HepG2 (cell line): ENCODE data around the gene TNFRSF25. TPM values are rescaled to one million over a fixed set of nuclear protein-coding genes. Genes with fewer than 3 reads are reported as not detected.

Source experiments
- ARHGAP35 ChIP-seq: sonication (generic); formaldehyde crosslinking; IDR thresholded peaks from 2 replicates; pipeline ENCODE4 v1.9.0; 2022; ENCODE audit warnings: mild to moderate bottlenecking, inconsistent platforms, moderate library complexity, missing genetic modification reagents, borderline replicate concordance
- ATF1 ChIP-seq: IDR thresholded peaks from 2 replicates; pipeline ENCODE4 v1.6.1; 2016; ENCODE audit warnings: mild to moderate bottlenecking, control low read depth
- CAMTA2 ChIP-seq: sonication (generic); formaldehyde crosslinking; IDR thresholded peaks from 2 replicates; pipeline ENCODE4 v1.4.0; 2020; ENCODE audit warnings: mild to moderate bottlenecking, missing genetic modification reagents, borderline replicate concordance
- CEBPG ChIP-seq: IDR thresholded peaks from 2 replicates; pipeline ENCODE4 v1.6.1; 2016
- DR1 ChIP-seq: sonication (generic); formaldehyde crosslinking; IDR thresholded peaks from 2 replicates; pipeline ENCODE4 v1.8.0; 2021; ENCODE audit warnings: mild to moderate bottlenecking, missing genetic modification reagents, inconsistent platforms
- ELF3 ChIP-seq: IDR thresholded peaks from 2 replicates; pipeline ENCODE4 v1.6.1; 2016; ENCODE audit warnings: missing genetic modification reagents, missing compliant biosample characterization
- HMGXB4 ChIP-seq, 2 experiments: sonication (generic) in 1 of 2; formaldehyde crosslinking in 1 of 2; IDR thresholded peaks; 2 replicates each; pipeline versions ENCODE4 v1.4.0 to v1.6.1; 2018 to 2020; ENCODE audit warnings: missing genetic modification reagents in 2 of 2, borderline replicate concordance in 1 of 2, low read depth in 1 of 2, mild to moderate bottlenecking in 1 of 2, missing biosample characterization in 1 of 2
- HNRNPL ChIP-seq: fragments of 200-400 bp; formaldehyde crosslinking; IDR thresholded peaks from 2 replicates; pipeline ENCODE4 v1.6.1; 2017; ENCODE audit warnings: mild to moderate bottlenecking, low read depth, low read length
- KLF11 ChIP-seq: IDR thresholded peaks from 2 replicates; pipeline ENCODE4 v1.6.1; 2016; ENCODE audit warnings: missing compliant biosample characterization
- MAFF ChIP-seq: IDR thresholded peaks from 2 replicates; pipeline ENCODE4 v1.6.1; 2011; ENCODE audit warnings: low read depth, low read length, improper control_type of control experiment
- MZF1 ChIP-seq: sonication (generic); formaldehyde crosslinking; IDR thresholded peaks from 2 replicates; pipeline ENCODE4 v1.8.1; 2023; ENCODE audit warnings: mild to moderate bottlenecking, missing genetic modification reagents, borderline replicate concordance
- PHF20 ChIP-seq: sonication (generic); formaldehyde crosslinking; IDR thresholded peaks from 2 replicates; pipeline ENCODE4 v1.5.0; 2020; ENCODE audit warnings: mild to moderate bottlenecking, missing genetic modification reagents
- PLRG1 ChIP-seq: fragments of 450-650 bp; conservative IDR thresholded peaks from 2 replicates; pipeline ENCODE4 v1.6.1; 2016
- REXO4 ChIP-seq: sonication (generic); formaldehyde crosslinking; IDR thresholded peaks from 2 replicates; pipeline ENCODE4 v1.8.0; 2022; ENCODE audit warnings: missing genetic modification reagents, mild to moderate bottlenecking, borderline replicate concordance
- RFX3 ChIP-seq: IDR thresholded peaks from 2 replicates; pipeline ENCODE4 v1.6.1; 2016; ENCODE audit warnings: missing biosample characterization, missing genetic modification reagents
- SNAI1 ChIP-seq: sonication (generic); formaldehyde crosslinking; IDR thresholded peaks from 2 replicates; pipeline ENCODE4 v1.5.0; 2020; ENCODE audit warnings: mild to moderate bottlenecking, missing genetic modification reagents, borderline replicate concordance
- TBP ChIP-seq: sonication (generic); formaldehyde crosslinking; IDR thresholded peaks from 2 replicates; pipeline ENCODE4 v1.5.0; 2020; ENCODE audit warnings: missing genetic modification reagents
- TCF12 ChIP-seq, 2 experiments: fragments of 450-650 bp in 1 of 2; sonication (generic) in 1 of 2; formaldehyde crosslinking in 1 of 2; IDR thresholded peaks; 2 replicates each; pipeline versions ENCODE4 v1.6.1 to v1.8.0; 2017 to 2022; ENCODE audit warnings: antibody characterized with exemption in 1 of 2, mild to moderate bottlenecking in 1 of 2, missing genetic modification reagents in 1 of 2, moderate library complexity in 1 of 2
- TEAD2 ChIP-seq: sonication (generic); formaldehyde crosslinking; IDR thresholded peaks from 2 replicates; pipeline ENCODE4 v1.9.0; 2021; ENCODE audit warnings: missing genetic modification reagents
- ZBTB21 ChIP-seq: sonication (generic); formaldehyde crosslinking; IDR thresholded peaks from 2 replicates; pipeline ENCODE4 v1.4.0; 2020; ENCODE audit warnings: missing genetic modification reagents
- ZBTB38 ChIP-seq: sonication (generic); formaldehyde crosslinking; IDR thresholded peaks from 2 replicates; pipeline ENCODE4 v1.5.1; 2020; ENCODE audit warnings: mild to moderate bottlenecking, missing genetic modification reagents
- ZEB1 ChIP-seq: IDR thresholded peaks from 2 replicates; pipeline ENCODE4 v1.6.1; 2012; ENCODE audit warnings: mild to moderate bottlenecking, low read depth, inconsistent platforms; ENCODE audit not compliant: insufficient replicate concordance
- ZMYM3 ChIP-seq: sonication (generic); formaldehyde crosslinking; IDR thresholded peaks from 2 replicates; pipeline ENCODE4 v1.5.1; 2020; ENCODE audit warnings: mild to moderate bottlenecking, missing genetic modification reagents
- ZNF12 ChIP-seq: sonication (generic); formaldehyde crosslinking; IDR thresholded peaks from 2 replicates; pipeline ENCODE4 v1.5.0; 2020; ENCODE audit warnings: missing genetic modification reagents
- ZNF235 ChIP-seq: sonication (generic); formaldehyde crosslinking; IDR thresholded peaks from 2 replicates; pipeline ENCODE4 v1.8.1; 2023; ENCODE audit warnings: mild to moderate bottlenecking, missing genetic modification reagents, borderline replicate concordance
- ZNF605 ChIP-seq: sonication (generic); formaldehyde crosslinking; IDR thresholded peaks from 2 replicates; pipeline ENCODE4 v1.8.0; 2022; ENCODE audit warnings: mild to moderate bottlenecking, missing genetic modification reagents
- ZNF652 ChIP-seq: IDR thresholded peaks from 2 replicates; pipeline ENCODE4 v1.6.1; 2016; ENCODE audit warnings: low read depth, borderline replicate concordance
- ZNF709 ChIP-seq: sonication (generic); formaldehyde crosslinking; IDR thresholded peaks from 2 replicates; pipeline ENCODE4 v1.5.0; 2020; ENCODE audit warnings: mild to moderate bottlenecking, missing genetic modification reagents
- ZNF724P ChIP-seq: sonication (generic); formaldehyde crosslinking; IDR thresholded peaks from 2 replicates; pipeline ENCODE4 v1.8.0; 2022; ENCODE audit warnings: missing genetic modification reagents, borderline replicate concordance
- ZNF850 ChIP-seq: sonication (generic); formaldehyde crosslinking; conservative IDR thresholded peaks from 2 replicates; pipeline ENCODE4 v1.9.0; 2021; ENCODE audit warnings: mild to moderate bottlenecking, missing genetic modification reagents
- ZNF878 ChIP-seq: sonication (generic); formaldehyde crosslinking; IDR thresholded peaks from 2 replicates; pipeline ENCODE4 v1.8.1; 2023; ENCODE audit warnings: mild to moderate bottlenecking, missing genetic modification reagents, moderate library complexity
- ZSCAN25 ChIP-seq: sonication (generic); formaldehyde crosslinking; IDR thresholded peaks from 2 replicates; pipeline ENCODE4 v1.8.0; 2022; ENCODE audit warnings: mild to moderate bottlenecking, missing genetic modification reagents
- ZSCAN9 ChIP-seq: IDR thresholded peaks from 2 replicates; pipeline ENCODE4 v1.6.1; 2016; ENCODE audit warnings: borderline replicate concordance
- polyA plus RNA-seq, 8 experiments: library from polyadenylated mRNA; depleted of rRNA in 3 of 8; stranded (reverse) in 7 of 8; unstranded in 1 of 8; fragments of >200 nt; fragmentation: Illumina TruSeq in 4 of 8; extraction: Trizol in 4 of 8; gene quantifications; 2 replicates each; pipeline versions ENCODE4 v1.2.1 to v1.2.3, GENCODE V29; 2011 to 2016; ENCODE audit warnings: low read depth in 4 of 8, missing spikeins in 1 of 8, mixed read lengths in 1 of 8; ENCODE audit not compliant: insufficient read depth in 1 of 8
- total RNA-seq, 5 experiments: library from RNA; depleted of rRNA; stranded (reverse); fragments of >200 nt; fragmentation: Illumina TruSeq; extraction: Trizol; gene quantifications; 2 replicates each; pipeline ENCODE4 v1.2.3, GENCODE V29; 2016; ENCODE audit warnings: low read depth in 1 of 5

TNFRSF25 gene
- total and polyA plus RNA-seq, 2 of the 13 experiments (the other 11 are each of a cell fraction or from before 2014, with no cell fraction given), result 1.4 to 1.5 TPM

- TF ChIP-seq ZNF878 (CRISPR knock-in tag) (no peak), ZNF850 (CRISPR knock-in tag) (no peak), ZNF605 (CRISPR knock-in tag) (no peak), ARHGAP35 (CRISPR knock-in tag) (no peak), PHF20 (no peak), SNAI1 (CRISPR knock-in tag) (no peak), KLF11 (CRISPR knock-in tag) (no peak), ZNF709 (CRISPR knock-in tag) (0 out of 2 replicates have a peak, but pooled peaks have one; percentile 23), REXO4 (CRISPR knock-in tag) (no peak), MZF1 (CRISPR knock-in tag) (no peak), ZSCAN25 (CRISPR knock-in tag) (peak; percentile 91), ZNF12 (CRISPR knock-in tag) (no peak), TEAD2 (CRISPR knock-in tag) (no peak), RFX3 (CRISPR knock-in tag) (no peak), TCF12 (IDR thresholded peaks at IDR 0.05) (no peak), TCF12 (CRISPR knock-in tag; IDR thresholded peaks at IDR 0.05) (no peak), HNRNPL (peak; percentile 95), MAFF (no peak), DR1 (CRISPR knock-in tag) (no peak), CAMTA2 (CRISPR knock-in tag) (no peak), ATF1 (CRISPR knock-in tag) (no peak), ZEB1 (no peak), ZBTB38 (CRISPR knock-in tag) (peak; percentile 58; the same call in 1 of the 2 replicates), TBP (CRISPR knock-in tag) (no peak), ZNF235 (CRISPR knock-in tag) (no peak), ZNF652 (no peak), ZSCAN9 (no peak), ZMYM3 (CRISPR knock-in tag) (0 out of 2 replicates have a peak, but pooled peaks have one; percentile 25), ZNF724P (peak; percentile 70; the same call in 1 of the 2 replicates), HMGXB4 (CRISPR knock-in tag; IDR thresholded peaks at IDR 0.05; ENCODE audit: borderline replicate concordance in 1 of 2, low read depth in 1 of 2) (peak; percentile 77 to 90), ZBTB21 (CRISPR knock-in tag) (no peak), PLRG1 (no peak), CEBPG (CRISPR knock-in tag) (peak; percentile 6; the same call in 1 of the 2 replicates), ELF3 (CRISPR knock-in tag) (0 out of 2 replicates have a peak, but pooled peaks have one; percentile 15)
Observed at GRCh38 chr1:6445062-6445763, 20.8 kb downstream of the TNFRSF25 start (continued).
